NCI-H1436 treated with DMSO at 0.1 percent for 48 hours (cell line): Measurements from ENCODE around the gene PPP1R14C.

Experiments used
- DNase-seq: peaks from one replicate; lab custom pipeline; 2025; lab: John Stamatoyannopoulos, UW

The PPP1R14C gene

GRCh38 chr6:150249261-150249660 is 106.4 kb downstream of the PPP1R14C start:
- no peak for DNase-seq

- no peak for DNase-seq
Measured at GRCh38 chr6:150250826-150251225, 108.0 kb downstream of the PPP1R14C start.

- DNase-seq, result no peak
Measured at GRCh38 chr6:150251566-150252186, 108.8 kb downstream of the PPP1R14C start.

GRCh38 chr6:150252714-150253444 is 110.0 kb downstream of the PPP1R14C start:
- DNase-seq, result no peak

DNA sequence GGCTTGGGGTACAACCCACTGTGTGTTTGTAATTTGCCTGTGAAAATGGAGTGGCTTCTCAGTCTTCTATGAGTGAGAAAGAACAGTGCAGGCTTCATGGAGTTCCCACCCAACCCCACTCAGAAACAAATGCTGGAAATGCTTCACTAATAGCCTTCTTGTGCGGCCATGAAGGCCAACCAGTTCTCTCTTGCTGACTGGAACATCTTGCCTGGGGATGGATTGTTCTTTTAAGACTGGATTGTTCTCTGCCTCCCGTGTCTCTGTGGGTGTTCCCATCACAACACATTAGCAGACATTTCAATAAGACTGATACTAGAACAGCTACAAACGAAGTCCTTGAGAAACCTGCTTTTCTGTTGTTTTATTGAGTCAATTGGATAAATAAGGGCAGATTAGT is 110.6 kb downstream of the PPP1R14C start:
- no peak for DNase-seq

- no peak for DNase-seq
Measured at GRCh38 chr6:150254770-150255169, 111.9 kb downstream of the PPP1R14C start.

- no peak for DNase-seq
Measured at GRCh38 chr6:150255840-150256239, 113.0 kb downstream of the PPP1R14C start.

GRCh38 chr6:150256618-150257272 is 113.9 kb downstream of the PPP1R14C start:
- no peak for DNase-seq

GRCh38 chr6:150258381-150258780 is 115.5 kb downstream of the PPP1R14C start:
- no peak for DNase-seq

DNA sequence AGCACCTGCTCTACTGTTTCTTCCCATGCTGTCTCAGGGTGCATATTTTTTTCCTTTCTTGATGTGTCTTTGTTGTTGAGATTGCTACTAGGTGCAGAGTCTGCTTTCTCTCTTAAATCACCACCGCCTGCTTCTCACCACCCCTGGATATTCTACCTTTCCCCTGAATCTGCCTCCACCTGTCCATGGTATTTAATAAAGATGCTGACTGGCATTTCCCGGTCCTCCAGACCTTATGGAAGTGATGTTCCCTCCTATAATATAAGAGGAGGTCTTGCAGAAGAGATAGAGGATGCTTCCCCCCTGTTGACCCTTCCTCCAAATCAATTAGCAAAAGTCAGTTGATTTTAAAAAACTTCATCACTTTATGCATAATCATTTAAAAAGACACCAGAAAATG is 118.1 kb downstream of the PPP1R14C start:
- DNase-seq, result no peak

GRCh38 chr6:150261997-150262697 is 119.3 kb downstream of the PPP1R14C start:
- no peak for DNase-seq

GRCh38 chr6:150263765-150264404 is 121.0 kb downstream of the PPP1R14C start:
- no peak for DNase-seq

DNA sequence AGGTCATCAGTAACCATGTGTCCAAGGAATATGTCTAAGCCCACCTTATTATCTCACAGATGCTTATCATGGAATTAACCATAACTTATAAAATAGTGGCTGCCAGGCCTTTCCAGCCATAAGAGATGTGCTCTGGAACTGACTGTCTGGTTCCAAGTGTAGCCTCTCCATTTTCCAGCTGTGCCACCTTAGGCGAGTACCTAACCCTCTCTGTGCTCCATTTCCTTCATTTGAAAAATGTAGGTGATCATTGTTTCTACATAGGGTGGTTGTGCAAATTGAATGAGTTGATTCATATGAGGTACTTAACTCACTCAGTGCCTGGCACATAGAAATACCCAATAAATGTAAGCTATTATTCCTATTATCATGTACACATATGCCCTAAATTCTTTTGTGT is 123.5 kb downstream of the PPP1R14C start:
- no peak for DNase-seq

GRCh38 chr6:150266963-150267685 is 124.3 kb downstream of the PPP1R14C start:
- DNase-seq, result no peak

DNA sequence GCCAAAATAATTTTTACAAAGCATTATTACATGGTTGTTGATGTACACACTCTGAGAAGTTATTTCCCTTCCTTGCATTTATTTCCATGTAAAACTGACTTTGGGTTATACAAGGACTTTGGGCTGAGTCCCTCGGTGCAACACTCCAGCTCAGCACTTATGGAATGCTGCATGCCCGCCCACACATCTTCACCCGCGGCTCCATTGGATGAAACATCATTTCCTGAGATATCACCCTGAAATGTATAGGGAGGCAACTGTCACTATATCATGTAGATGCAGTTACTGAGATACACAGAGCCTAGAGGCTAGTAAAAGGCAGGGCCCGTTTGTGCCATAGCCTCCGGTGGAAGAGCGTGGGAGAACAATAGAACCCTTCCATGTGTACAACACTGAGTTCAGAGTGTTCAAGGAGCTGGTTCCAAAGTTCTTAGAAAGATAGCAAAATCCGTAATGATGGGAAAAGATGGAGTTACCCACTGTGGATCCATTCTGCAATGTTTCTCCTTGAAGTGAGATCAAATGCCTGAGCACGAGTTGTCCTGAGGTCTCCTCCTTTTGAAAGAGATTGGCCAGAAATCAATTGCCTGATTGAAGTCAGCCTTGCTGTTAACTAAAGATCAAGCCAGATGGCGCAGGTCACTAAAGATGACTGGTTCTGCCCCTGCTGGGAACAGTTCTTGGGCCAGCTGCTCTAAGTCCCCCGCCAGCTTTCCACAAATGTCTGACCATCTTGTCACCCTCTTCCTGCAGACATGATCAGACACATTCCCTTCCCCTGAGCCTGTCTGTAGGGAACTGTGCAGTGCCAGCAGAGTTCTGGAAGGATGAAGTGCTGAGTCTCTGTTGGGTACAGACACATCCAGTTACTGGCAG is 125.1 kb downstream of the PPP1R14C start:
- no peak for DNase-seq

GRCh38 chr6:150269130-150269856 is 126.4 kb downstream of the PPP1R14C start:
- DNase-seq, result no peak

GRCh38 chr6:150269857-150270223 is 127.0 kb downstream of the PPP1R14C start:
- DNase-seq, result no peak

DNA sequence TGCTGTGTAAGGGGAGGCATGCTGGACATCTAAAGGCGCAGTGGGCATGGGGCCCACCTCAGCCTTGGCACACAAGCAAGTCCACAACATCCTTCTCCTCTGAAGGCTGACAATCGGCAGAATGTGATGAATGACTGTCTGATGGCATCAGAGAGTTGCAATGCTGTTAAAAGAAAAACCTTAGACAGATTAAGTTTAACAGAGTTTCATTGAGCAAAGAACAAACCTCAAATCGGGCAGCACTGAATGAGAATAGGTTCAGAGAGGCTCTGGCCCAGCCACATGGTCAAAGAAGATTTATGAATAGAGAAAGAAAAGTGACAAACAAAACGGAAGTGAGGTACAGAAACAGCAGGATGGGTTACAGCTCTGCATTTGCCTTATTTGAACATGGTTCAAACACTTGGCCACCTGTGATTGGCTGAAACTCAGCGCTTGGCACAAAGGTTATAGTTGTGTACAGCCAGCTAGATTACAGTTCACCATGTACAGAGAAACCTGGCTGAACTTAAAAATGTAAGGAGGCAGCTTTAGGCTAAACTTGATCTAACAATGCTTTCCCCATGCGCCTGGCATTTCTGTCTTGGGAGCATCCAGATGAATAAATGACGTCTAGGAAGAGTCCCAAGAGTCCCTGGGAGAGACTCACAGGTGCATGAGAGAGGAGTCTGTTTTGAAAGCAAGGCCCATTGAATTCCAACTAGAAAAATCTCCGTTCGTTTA is 127.6 kb downstream of the PPP1R14C start:
- DNase-seq, result no peak

GRCh38 chr6:150271172-150271500 is 128.3 kb downstream of the PPP1R14C start:
- no peak for DNase-seq
